Measurements from ENCODE around the gene TMPRSS4.

TMPRSS4 gene

GRCh38 chr11:118153976-118154375, 77.1 kb downstream of the TMPRSS4 start:
- DNase-seq (ENCODE audit: low read depth in 2 of 2), result no peak

GRCh38 chr11:118154641-118155040, 77.8 kb downstream of the TMPRSS4 start:
- no peak for DNase-seq (ENCODE audit: low read depth in 2 of 2)

DNA sequence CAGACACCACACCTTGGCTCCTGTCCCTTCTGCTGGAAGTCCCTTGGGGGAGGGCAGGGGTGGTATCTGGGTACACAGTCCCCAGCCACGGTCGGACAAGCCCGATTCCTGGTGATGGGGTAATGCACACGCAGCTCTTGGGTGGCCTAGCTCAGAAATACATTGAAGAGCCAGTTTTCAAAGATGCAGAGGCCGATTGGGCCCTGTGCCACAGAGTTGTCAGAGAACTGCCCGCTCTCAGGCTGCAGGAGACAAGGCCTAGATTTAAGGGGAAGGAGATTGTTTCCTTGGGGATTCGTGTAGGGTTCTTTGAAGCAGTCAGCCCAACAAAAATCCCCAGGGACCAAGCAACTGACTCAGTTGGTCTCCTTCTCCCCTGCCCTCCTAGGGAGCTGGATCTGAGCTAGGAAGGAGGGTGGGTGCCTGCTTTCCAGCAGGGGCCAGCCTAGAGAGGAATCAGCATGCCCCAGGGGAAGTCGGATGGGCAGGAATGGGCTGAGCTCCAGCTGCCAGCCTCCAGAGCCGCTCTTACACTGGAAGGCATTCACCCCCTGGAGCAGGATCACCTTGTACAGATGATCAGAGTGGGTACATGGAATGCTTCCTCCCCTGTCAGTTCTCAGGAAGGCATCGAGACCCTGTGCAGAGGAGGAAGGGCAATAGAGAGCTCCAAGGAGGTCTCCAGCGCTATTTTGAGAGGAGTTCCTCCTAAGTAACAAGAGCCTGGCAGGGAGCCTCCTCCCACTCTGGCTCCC, 79.1 kb downstream of the TMPRSS4 start:
- no peak for DNase-seq (ENCODE audit: low read depth in 2 of 2)

DNA sequence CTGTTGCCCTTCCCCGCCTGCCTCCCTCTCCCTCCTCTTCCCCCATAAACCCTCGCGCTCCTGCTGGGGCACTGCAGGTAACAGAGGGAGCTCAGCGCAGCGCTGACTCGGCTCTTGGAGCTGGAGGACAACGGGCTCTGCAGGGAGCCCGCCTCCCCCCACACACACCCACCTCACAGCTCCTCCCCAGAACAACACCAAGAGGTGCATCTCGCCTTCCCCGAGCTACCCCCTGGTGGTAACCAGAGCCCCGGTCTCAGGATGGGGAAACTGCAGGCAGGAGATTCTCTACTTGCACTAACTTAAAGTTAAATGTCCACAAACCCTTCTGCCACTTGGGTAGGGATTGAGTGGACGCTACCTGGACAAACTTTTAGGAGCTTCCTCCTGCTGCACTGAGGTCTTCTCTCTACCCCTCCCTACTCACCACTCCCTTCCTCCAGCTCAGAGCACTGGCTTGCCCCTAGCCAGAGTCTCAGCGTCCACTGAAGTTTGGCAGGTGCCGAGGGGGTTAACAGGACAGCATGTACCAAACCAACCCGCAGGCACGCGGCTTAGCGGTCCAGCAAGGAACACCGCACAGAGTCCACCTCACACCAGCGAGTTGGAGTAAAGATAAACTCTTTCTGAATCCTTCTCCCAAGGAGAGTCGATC, 79.8 kb downstream of the TMPRSS4 start:
- DNase-seq (ENCODE audit: low read depth in 2 of 2), result no peak

GRCh38 chr11:118157186-118157895, 80.5 kb downstream of the TMPRSS4 start:
- no peak for DNase-seq (ENCODE audit: low read depth in 2 of 2)

- DNase-seq (ENCODE audit: low read depth in 2 of 2), result no peak
Observed at GRCh38 chr11:118161786-118162185, 84.9 kb downstream of the TMPRSS4 start.

- DNase-seq (ENCODE audit: low read depth in 2 of 2), result no peak
Observed at GRCh38 chr11:118162846-118163245, 86.0 kb downstream of the TMPRSS4 start.

DNA sequence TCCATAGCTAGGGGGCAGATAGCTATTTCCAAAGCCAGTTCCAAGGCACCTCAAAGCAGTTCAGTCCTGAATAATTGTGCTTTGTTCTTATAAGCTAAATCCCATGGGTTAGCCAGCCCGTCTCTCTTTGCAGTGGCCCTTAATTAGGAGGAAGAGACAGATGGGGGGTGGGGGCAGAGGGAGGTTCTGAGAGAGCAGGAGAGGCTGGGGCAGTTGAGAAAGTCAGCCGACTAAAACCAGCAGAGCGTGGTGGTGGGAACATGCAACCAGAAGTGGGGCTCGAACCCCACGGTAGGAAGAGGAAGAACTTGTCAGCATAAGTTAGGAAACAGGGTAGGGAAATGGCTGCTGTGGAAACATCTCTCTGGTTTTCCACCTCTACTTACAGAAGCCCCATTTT, 86.6 kb downstream of the TMPRSS4 start:
- DNase-seq (ENCODE audit: low read depth in 2 of 2), result no peak

- DNase-seq (ENCODE audit: low read depth in 2 of 2), result no peak
Observed at GRCh38 chr11:118164885-118165284, 88.0 kb downstream of the TMPRSS4 start.

DNA sequence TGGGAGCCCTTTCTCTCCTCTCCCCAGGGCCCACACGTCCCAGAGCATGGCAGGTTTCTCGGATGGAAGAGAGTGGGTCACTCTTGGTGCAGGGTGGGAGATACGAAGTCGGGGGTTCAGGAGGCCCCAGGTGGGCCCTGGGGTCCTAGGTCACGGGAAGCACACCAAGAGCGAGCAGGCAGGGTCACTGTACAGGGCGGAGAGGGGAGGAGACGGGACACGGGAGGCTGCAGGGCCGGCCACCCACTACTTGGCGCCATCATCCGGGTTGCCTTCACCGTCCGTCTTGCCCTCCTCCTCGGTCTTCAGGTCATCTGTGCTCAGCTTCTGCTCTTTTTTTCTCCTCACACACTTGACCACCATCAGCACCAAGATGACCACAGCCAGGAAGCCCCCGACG, 89.8 kb downstream of the TMPRSS4 start:
- DNase-seq (ENCODE audit: low read depth in 2 of 2), result no peak

DNA sequence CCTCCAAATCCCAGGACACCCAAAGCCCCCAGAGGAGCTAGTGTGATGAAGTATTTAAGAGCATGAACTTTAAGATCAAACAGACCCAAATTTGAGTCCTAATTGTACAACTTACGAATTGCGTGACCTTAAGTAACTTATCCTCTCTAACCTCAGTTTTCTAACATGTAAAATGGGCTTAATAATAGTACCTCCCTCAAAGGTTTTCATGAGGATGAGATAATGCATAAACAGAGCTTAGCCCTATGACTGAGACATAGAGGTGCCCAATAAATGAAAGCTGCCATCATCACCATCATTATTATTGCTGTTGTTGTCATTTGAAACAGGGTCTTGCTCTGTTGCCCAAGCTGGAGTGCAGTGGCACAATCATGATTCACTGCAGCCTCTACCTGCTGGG, 90.4 kb downstream of the TMPRSS4 start:
- no peak for DNase-seq (ENCODE audit: low read depth in 2 of 2)

- DNase-seq (ENCODE audit: low read depth in 2 of 2), result no peak
Observed at GRCh38 chr11:118167906-118168305, 91.0 kb downstream of the TMPRSS4 start.

DNA sequence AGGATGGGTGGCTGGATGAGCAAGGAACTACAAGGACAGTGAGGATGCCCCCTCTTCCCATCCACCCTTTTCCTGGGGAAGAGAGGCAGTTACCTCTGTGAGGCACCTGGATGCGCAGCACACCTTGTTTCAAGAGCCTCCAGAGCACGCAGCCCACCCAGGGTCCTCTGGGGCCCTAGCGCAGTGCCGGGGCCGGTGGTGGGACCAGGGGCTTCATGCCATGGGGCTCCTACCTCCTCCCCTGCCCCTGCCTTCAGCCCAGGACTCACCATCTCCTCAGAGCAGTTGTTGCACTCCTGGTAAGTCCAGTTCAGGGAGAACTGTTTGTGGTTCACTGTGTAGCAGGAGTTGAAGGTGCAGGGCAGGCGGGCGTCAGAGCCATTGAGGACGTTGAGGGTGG, 91.4 kb downstream of the TMPRSS4 start:
- no peak for DNase-seq (ENCODE audit: low read depth in 2 of 2)

GRCh38 chr11:118168751-118169150, 91.9 kb downstream of the TMPRSS4 start:
- DNase-seq (ENCODE audit: low read depth in 2 of 2), result no peak

DNA sequence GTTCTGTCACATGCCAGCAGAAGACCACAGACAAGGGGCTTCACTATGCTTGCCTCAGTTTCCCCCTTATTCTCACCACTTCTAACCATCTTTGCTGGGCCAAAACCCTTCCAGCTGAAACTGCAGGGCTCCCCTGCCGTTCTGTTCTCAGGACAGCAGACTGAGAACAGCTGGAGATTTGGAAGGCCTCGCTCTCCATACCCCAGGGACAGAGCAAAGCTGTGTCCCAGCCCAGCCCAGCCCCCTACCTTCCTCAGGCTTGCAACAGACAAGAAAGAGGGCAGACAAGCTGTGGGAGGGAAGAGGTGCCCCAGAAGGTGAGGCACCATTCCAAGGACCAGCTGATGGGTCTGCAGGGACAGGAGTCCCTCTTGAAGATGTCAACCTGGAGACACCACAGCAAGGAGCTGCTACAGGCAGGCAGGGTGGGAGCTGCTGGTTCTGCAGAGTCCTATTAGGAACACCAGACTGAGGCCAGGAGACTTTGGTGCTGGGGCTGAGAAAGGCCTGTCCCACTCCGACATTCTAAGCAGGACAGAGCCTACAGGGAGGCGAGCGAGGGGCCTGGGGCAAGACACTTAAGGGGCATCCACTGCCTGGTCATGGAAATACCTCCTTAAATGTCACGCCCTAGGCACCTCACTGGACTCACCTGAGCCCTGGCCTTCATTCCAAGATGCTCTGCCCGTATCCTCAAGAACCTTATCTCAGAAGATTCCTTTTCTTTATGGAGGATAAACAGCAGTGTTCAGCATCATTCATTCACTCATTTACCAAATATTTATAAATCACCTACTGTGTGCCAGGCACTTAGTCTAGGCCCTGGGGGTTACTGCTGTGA, 92.6 kb downstream of the TMPRSS4 start:
- no peak for DNase-seq (ENCODE audit: low read depth in 2 of 2)

DNA sequence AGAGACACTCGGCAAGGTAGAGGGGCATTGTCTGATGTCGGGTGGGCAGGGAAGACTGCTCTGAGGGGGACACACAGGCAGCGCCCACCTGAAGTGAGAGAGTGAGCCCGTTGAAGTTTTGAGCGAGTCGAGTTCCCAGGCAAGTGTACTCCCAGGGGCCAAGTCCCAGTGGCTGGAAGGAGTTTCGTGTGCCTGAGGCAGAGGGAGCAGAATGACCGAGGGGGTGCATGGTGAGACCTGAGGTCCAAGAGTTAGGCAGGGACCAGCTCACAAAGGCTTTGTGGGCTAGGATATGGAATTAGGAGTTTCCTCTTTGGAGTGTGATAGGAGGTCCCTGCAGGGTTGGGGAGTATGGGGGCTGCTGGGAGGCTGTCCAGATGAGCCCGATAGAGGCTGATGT, 93.4 kb downstream of the TMPRSS4 start:
- DNase-seq (ENCODE audit: low read depth in 2 of 2), result no peak

GRCh38 chr11:118170882-118171268, 94.0 kb downstream of the TMPRSS4 start:
- DNase-seq (ENCODE audit: low read depth in 2 of 2), result no peak

All from stimulated activated CD4-positive, alpha-beta T cell treated with anti-CD3 and anti-CD28 coated beads, Interleukin-15, amount 100 ng/mL, for 48 hours (primary cell).